Measurements from ENCODE around the gene TEX14. TPM values are rescaled to one million over a fixed set of nuclear protein-coding genes. Genes with fewer than 3 reads are reported as not detected.

TEX14 gene
- total RNA-seq, 1 experiment from 2014 or later: 0.31 TPM

DNA sequence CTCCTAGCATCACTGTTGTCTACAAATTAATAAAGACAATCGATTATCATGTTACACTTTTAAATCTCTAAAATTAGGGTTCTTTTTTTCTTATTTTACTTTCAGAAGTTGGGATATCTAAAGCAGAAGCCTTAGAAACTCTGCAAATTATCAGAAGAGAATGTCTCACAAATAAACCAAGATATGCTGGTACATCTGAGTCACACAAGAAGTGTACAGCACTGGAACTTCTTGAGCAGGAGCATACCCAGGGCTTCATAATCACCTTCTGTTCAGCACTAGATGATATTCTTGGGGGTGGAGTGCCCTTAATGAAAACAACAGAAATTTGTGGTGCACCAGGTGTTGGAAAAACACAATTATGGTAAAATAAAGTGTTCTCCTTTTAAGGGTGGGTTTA lies 3.0 kb upstream of the TEX14 start:
- no peak overlapping the region for H4K91ac ChIP-seq (ENCODE audit: insufficient read length, low read depth, low read length)
- no peaks in the 10 kb centered on the region for H3K79me2 ChIP-seq (ENCODE audit: insufficient read depth, low read length)
- H2AK5ac ChIP-seq (ENCODE audit: insufficient read length, low read length): no peak overlapping the region
- no peak overlapping the region for H4K5ac ChIP-seq (ENCODE audit: insufficient read length, low read depth, low read length)
- H3K36me3 Mint-ChIP-seq (ENCODE audit: insufficient read depth in 1 of 3, low read depth in 3 of 3): peaks cover 5 to 11% (median 6%) of the 10 kb centered on the region in 3 experiments; a peak in 5 of 7 replicates
- TF ChIP-seq, protein P1, sequence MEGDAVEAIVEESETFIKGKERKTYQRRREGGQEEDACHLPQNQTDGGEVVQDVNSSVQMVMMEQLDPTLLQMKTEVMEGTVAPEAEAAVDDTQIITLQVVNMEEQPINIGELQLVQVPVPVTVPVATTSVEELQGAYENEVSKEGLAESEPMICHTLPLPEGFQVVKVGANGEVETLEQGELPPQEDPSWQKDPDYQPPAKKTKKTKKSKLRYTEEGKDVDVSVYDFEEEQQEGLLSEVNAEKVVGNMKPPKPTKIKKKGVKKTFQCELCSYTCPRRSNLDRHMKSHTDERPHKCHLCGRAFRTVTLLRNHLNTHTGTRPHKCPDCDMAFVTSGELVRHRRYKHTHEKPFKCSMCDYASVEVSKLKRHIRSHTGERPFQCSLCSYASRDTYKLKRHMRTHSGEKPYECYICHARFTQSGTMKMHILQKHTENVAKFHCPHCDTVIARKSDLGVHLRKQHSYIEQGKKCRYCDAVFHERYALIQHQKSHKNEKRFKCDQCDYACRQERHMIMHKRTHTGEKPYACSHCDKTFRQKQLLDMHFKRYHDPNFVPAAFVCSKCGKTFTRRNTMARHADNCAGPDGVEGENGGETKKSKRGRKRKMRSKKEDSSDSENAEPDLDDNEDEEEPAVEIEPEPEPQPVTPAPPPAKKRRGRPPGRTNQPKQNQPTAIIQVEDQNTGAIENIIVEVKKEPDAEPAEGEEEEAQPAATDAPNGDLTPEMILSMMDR (conservative IDR thresholded peaks at IDR 0.05): no peak
- no peak overlapping the region for H3K27ac Mint-ChIP-seq
- H3K14ac ChIP-seq (ENCODE audit: insufficient read depth, low read length): no peak overlapping the region
- no peak overlapping the region for H2BK20ac ChIP-seq (ENCODE audit: low read depth, low read length, poor library complexity, severe bottlenecking)
- no peak overlapping the region for H3K4me3 Mint-ChIP-seq
- H3K79me1 ChIP-seq (ENCODE audit: insufficient read depth, low read depth, low read length, poor library complexity, severe bottlenecking): no peaks in the 10 kb centered on the region
- no peaks in the 10 kb centered on the region for H3K27me3 ChIP-seq (ENCODE audit: insufficient read depth, low read length)
- no peak overlapping the region for H2BK120ac ChIP-seq (ENCODE audit: low read depth, low read length, poor library complexity, severe bottlenecking)
- H3T11ph ChIP-seq (ENCODE audit: low read length): no peak overlapping the region
- H3K23me2 ChIP-seq (ENCODE audit: insufficient read length, low read depth, low read length, poor library complexity, severe bottlenecking): no peaks in the 10 kb centered on the region
- no peak overlapping the region for H4K8ac ChIP-seq (replicated peaks; ENCODE audit: insufficient read length, low read depth, low read length)
- no peak overlapping the region for H3K4me2 ChIP-seq (ENCODE audit: insufficient read depth, insufficient read length, low read length)
- 0 out of 2 replicates have a peak, but pooled peaks cover 5% of the 10 kb centered on the region for H3K27me3 Mint-ChIP-seq (ENCODE audit: low read depth)
- H3K4ac ChIP-seq (ENCODE audit: low read depth, low read length): no peak overlapping the region
- H3K27ac ChIP-seq (ENCODE audit: insufficient read length, low read depth, low read length): no peak overlapping the region
- H3K9ac ChIP-seq (ENCODE audit: extremely low read depth, insufficient read length, low read length): no peak overlapping the region
- peaks cover 0 to 3% of the 10 kb centered on the region in 2 experiments; a peak in 2 of 5 replicates for H3K9me3 Mint-ChIP-seq
- no peak overlapping the region for H2BK12ac ChIP-seq (ENCODE audit: insufficient read length, low read depth, low read length)
- WGBS (ENCODE audit: extremely low coverage, insufficient read length, low lambda C conversion rate): no CpG with 5 or more reads among the region's 1 CpG
- H3K9me3 ChIP-seq (ENCODE audit: control insufficient read depth, low read depth, low read length): no peaks in the 10 kb centered on the region
- no peak overlapping the region for H3K18ac ChIP-seq (ENCODE audit: insufficient read length, low read depth, low read length)
- no peak overlapping the region for H2BK5ac ChIP-seq (ENCODE audit: insufficient read length, low read length)
- peaks cover 12 to 16% of the 10 kb centered on the region in 2 experiments for H3K4me1 Mint-ChIP-seq
- no peak overlapping the region for H3K56ac ChIP-seq (ENCODE audit: insufficient read length, low read depth, low read length)
- no peaks in the 10 kb centered on the region for H4K20me1 ChIP-seq (ENCODE audit: control insufficient read depth, insufficient read depth, insufficient read length)
- H2AFZ ChIP-seq (ENCODE audit: low read length): no peak overlapping the region
- no peaks in the 10 kb centered on the region for H3K4me1 ChIP-seq (ENCODE audit: insufficient read depth, low read length)
- DNase-seq: no peak
- no peak overlapping the region for H3K23ac ChIP-seq (ENCODE audit: insufficient read length, low read depth, low read length)
- no peak overlapping the region for H2BK15ac ChIP-seq (ENCODE audit: low read depth, low read length)
